ENCODE results near the gene ROR2.

The ROR2 gene

GRCh38 chr9:91583161-91583875 is 366.7 kb downstream of the ROR2 start:
- Histone ChIP-seq H3K27me3 (ENCODE audit: insufficient read depth, low read length, poor library complexity) (no peaks in the 10 kb centered on the region), H3K9me3 (ENCODE audit: insufficient read depth, low read length, severe bottlenecking) (no peaks in the 10 kb centered on the region), H3K79me2 (ENCODE audit: insufficient read depth, low read length) (no peaks in the 10 kb centered on the region), H2AFZ (ENCODE audit: low read depth, low read length) (no peak overlapping the region), H3K4me3 (ENCODE audit: low read depth in 1 of 2, low read length in 2 of 2) (no peak overlapping the region), H3K36me3 (ENCODE audit: insufficient read depth, low read length) (no peaks in the 10 kb centered on the region), H3K9ac (ENCODE audit: low read depth, low read length) (no peak overlapping the region), H3K4me2 (ENCODE audit: insufficient read depth, low read length) (no peak overlapping the region), H3K4me1 (ENCODE audit: insufficient read depth, low read length) (no peaks in the 10 kb centered on the region), H3K27ac (ENCODE audit: low read length) (no peak overlapping the region), H4K20me1 (ENCODE audit: insufficient read depth, low read length) (no peaks in the 10 kb centered on the region)
- no peak for TF ChIP-seq EZH2 (IDR thresholded peaks at IDR 0.05; ENCODE audit: borderline replicate concordance, low read depth, low read length, severe bottlenecking)
- no peak for TF ChIP-seq CTCF (IDR thresholded peaks at IDR 0.05; ENCODE audit: borderline replicate concordance, extremely low read depth, low read length, poor library complexity, severe bottlenecking)
- ATAC-seq (ENCODE audit: insufficient read depth, low read depth), result no peak
- no peak for DNase-seq

- H3K27me3 ChIP-seq (ENCODE audit: insufficient read depth, low read length, poor library complexity), result no peaks in the 10 kb centered on the region
- H3K4me2 ChIP-seq (ENCODE audit: insufficient read depth, low read length), result no peak overlapping the region
- DNase-seq (no peak), ATAC-seq (ENCODE audit: insufficient read depth, low read depth) (no peak)
- TF ChIP-seq CTCF (IDR thresholded peaks at IDR 0.05; ENCODE audit: borderline replicate concordance, extremely low read depth, low read length, poor library complexity, severe bottlenecking) (no peak), EZH2 (IDR thresholded peaks at IDR 0.05; ENCODE audit: borderline replicate concordance, low read depth, low read length, severe bottlenecking) (no peak)
- no peak overlapping the region for H3K4me3 ChIP-seq (ENCODE audit: low read depth in 1 of 2, low read length in 2 of 2)
- H3K27ac ChIP-seq (ENCODE audit: low read length), result no peak overlapping the region
- H2AFZ ChIP-seq (ENCODE audit: low read depth, low read length), result no peak overlapping the region
- no peaks in the 10 kb centered on the region for H3K36me3 ChIP-seq (ENCODE audit: insufficient read depth, low read length)
- no peaks in the 10 kb centered on the region for H3K79me2 ChIP-seq (ENCODE audit: insufficient read depth, low read length)
- no peaks in the 10 kb centered on the region for H3K4me1 ChIP-seq (ENCODE audit: insufficient read depth, low read length)
- no peak overlapping the region for H3K9ac ChIP-seq (ENCODE audit: low read depth, low read length)
- no peaks in the 10 kb centered on the region for H4K20me1 ChIP-seq (ENCODE audit: insufficient read depth, low read length)
- no peaks in the 10 kb centered on the region for H3K9me3 ChIP-seq (ENCODE audit: insufficient read depth, low read length, severe bottlenecking)
Measured at GRCh38 chr9:91582181-91582580, 367.8 kb downstream of the ROR2 start.

- H2AFZ ChIP-seq (ENCODE audit: low read depth, low read length), result no peak overlapping the region
- TF ChIP-seq CTCF (IDR thresholded peaks at IDR 0.05; ENCODE audit: borderline replicate concordance, extremely low read depth, low read length, poor library complexity, severe bottlenecking) (no peak), EZH2 (IDR thresholded peaks at IDR 0.05; ENCODE audit: borderline replicate concordance, low read depth, low read length, severe bottlenecking) (no peak)
- no peaks in the 10 kb centered on the region for H3K9me3 ChIP-seq (ENCODE audit: insufficient read depth, low read length, severe bottlenecking)
- no peak overlapping the region for H3K4me2 ChIP-seq (ENCODE audit: insufficient read depth, low read length)
- H3K79me2 ChIP-seq (ENCODE audit: insufficient read depth, low read length), result no peaks in the 10 kb centered on the region
- no peaks in the 10 kb centered on the region for H3K27me3 ChIP-seq (ENCODE audit: insufficient read depth, low read length, poor library complexity)
- H3K9ac ChIP-seq (ENCODE audit: low read depth, low read length), result no peak overlapping the region
- H3K4me1 ChIP-seq (ENCODE audit: insufficient read depth, low read length), result no peaks in the 10 kb centered on the region
- no peaks in the 10 kb centered on the region for H3K36me3 ChIP-seq (ENCODE audit: insufficient read depth, low read length)
- no peak overlapping the region for H3K4me3 ChIP-seq (ENCODE audit: low read depth in 1 of 2, low read length in 2 of 2)
- H4K20me1 ChIP-seq (ENCODE audit: insufficient read depth, low read length), result no peaks in the 10 kb centered on the region
- DNase-seq (peak; percentile 4), ATAC-seq (ENCODE audit: insufficient read depth, low read depth) (peak; percentile 60; the same call in 1 of the 3 replicates)
- no peak overlapping the region for H3K27ac ChIP-seq (ENCODE audit: low read length)
Measured at GRCh38 chr9:91580136-91580535, 369.9 kb downstream of the ROR2 start.
